ENCODE measurements around the gene ICAM5.

Gene ICAM5

GRCh38 chr19:10289167-10289835, 451 bp upstream of the ICAM5 start:
- Histone ChIP-seq H3K4me3 (peak overlapping the region; percentile 73), H3K27ac (no peak overlapping the region)
- TF ChIP-seq, protein P1, sequence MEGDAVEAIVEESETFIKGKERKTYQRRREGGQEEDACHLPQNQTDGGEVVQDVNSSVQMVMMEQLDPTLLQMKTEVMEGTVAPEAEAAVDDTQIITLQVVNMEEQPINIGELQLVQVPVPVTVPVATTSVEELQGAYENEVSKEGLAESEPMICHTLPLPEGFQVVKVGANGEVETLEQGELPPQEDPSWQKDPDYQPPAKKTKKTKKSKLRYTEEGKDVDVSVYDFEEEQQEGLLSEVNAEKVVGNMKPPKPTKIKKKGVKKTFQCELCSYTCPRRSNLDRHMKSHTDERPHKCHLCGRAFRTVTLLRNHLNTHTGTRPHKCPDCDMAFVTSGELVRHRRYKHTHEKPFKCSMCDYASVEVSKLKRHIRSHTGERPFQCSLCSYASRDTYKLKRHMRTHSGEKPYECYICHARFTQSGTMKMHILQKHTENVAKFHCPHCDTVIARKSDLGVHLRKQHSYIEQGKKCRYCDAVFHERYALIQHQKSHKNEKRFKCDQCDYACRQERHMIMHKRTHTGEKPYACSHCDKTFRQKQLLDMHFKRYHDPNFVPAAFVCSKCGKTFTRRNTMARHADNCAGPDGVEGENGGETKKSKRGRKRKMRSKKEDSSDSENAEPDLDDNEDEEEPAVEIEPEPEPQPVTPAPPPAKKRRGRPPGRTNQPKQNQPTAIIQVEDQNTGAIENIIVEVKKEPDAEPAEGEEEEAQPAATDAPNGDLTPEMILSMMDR (IDR thresholded peaks at IDR 0.05), result no peak
- DNase-seq (ENCODE audit: low spot score), result no peak

- DNase-seq (ENCODE audit: low spot score), result no peak
- Histone ChIP-seq H3K4me3 (peak overlapping the region; percentile 73), H3K27ac (no peak overlapping the region)
- TF ChIP-seq, protein P1 (IDR thresholded peaks at IDR 0.05), result no peak
These were observed 664 bp downstream of the ICAM5 start for GRCh38 chr19:10290357-10290875.

GRCh38 chr19:10290876-10291553, 1.3 kb downstream of the ICAM5 start:
- DNase-seq (ENCODE audit: low spot score), result no peak
- TF ChIP-seq, protein P1 (IDR thresholded peaks at IDR 0.05), result no peak
- peak overlapping the region; percentile 73 for H3K4me3 ChIP-seq
- H3K27ac ChIP-seq, result no peak overlapping the region

GRCh38 chr19:10291554-10292205, 1.9 kb downstream of the ICAM5 start:
- peak overlapping the region; percentile 73 for H3K4me3 ChIP-seq
- DNase-seq (ENCODE audit: low spot score), result no peak
- TF ChIP-seq, protein P1 (IDR thresholded peaks at IDR 0.05), result no peak
- no peak overlapping the region for H3K27ac ChIP-seq

DNA sequence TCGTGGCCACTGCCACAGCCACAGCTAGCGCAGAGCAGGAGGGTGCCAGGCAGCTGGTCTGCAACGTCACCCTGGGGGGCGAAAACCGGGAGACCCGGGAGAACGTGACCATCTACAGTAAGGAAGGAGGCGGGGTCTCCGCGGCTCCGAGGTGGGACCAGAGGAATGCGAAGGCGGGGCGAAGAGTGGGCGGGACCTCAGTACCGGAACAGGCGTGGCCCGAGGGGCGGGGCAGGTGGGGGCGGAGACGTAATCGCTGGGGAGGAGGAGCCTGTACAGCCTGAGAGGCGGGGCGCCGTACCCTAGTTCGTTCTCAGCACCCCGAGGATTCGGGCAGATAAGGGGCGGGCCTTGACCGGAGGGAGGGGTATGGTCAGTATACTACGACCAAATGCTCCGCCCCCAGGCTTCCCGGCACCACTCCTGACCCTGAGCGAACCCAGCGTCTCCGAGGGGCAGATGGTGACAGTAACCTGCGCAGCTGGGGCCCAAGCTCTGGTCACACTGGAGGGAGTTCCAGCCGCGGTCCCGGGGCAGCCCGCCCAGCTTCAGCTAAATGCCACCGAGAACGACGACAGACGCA, 2.5 kb downstream of the ICAM5 start:
- H3K27ac ChIP-seq, result no peak overlapping the region
- peak overlapping the region; percentile 73 for H3K4me3 ChIP-seq
- TF ChIP-seq, protein P1 (IDR thresholded peaks at IDR 0.05), result no peak
- no peak for DNase-seq (ENCODE audit: low spot score)

- TF ChIP-seq, protein P1 (IDR thresholded peaks at IDR 0.05), result no peak
- no peak for DNase-seq (ENCODE audit: low spot score)
- H3K27ac ChIP-seq, result no peak overlapping the region
- H3K4me3 ChIP-seq, result peak overlapping the region; percentile 73
These were observed 3.3 kb downstream of the ICAM5 start for GRCh38 chr19:10292789-10293636.
